ENCODE results near the gene COQ8B.

- TF ChIP-seq CTCF (IDR thresholded peaks at IDR 0.05) = no peak
- no peak for TF ChIP-seq POLR2A (IDR thresholded peaks at IDR 0.05)
Observed at GRCh38 chr19:40673397-40673796, 43.3 kb downstream of the COQ8B start.

Measured in thyroid gland (tissue), 4 donors.